Airway epithelial cell (primary cell): ENCODE data around the gene IGDCC3. TPM values are rescaled to one million over a fixed set of nuclear protein-coding genes. Genes with fewer than 3 reads are reported as not detected.

ENCODE experiments used
- total RNA-seq: library from RNA; depleted of rRNA; stranded (reverse); fragments of >200 nt; gene quantifications from 2 replicates; pipeline ENCODE4 v1.2.3, GENCODE V29; 2015

Gene IGDCC3
- total RNA-seq: not detected in 2 replicates

DNA sequence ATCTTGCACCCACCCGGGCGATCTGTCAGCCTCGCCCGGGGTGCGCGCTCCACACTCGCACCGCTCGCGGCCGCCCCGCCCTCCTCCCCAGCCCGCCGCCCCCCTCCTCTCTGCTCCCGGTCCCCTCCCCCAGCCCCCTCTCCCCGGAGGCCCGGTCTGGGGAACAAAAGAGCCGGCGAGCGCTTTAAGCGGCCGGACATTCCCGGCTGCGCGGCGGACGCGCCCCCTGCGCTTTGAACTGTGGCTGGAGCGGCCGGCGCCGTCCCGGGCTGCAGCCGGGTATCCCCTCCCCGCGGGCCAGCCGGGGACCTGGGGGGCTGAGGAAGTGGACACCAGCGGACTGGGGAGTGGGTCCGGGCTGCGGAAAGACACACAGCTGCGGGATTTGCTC lies at the start of gene IGDCC3:
Gene IGDCC3 (minus strand): TSS at position 27 of the 391 bp plus-strand sequence. CDS start 214 bp downstream, outside the sequence.

DNA sequence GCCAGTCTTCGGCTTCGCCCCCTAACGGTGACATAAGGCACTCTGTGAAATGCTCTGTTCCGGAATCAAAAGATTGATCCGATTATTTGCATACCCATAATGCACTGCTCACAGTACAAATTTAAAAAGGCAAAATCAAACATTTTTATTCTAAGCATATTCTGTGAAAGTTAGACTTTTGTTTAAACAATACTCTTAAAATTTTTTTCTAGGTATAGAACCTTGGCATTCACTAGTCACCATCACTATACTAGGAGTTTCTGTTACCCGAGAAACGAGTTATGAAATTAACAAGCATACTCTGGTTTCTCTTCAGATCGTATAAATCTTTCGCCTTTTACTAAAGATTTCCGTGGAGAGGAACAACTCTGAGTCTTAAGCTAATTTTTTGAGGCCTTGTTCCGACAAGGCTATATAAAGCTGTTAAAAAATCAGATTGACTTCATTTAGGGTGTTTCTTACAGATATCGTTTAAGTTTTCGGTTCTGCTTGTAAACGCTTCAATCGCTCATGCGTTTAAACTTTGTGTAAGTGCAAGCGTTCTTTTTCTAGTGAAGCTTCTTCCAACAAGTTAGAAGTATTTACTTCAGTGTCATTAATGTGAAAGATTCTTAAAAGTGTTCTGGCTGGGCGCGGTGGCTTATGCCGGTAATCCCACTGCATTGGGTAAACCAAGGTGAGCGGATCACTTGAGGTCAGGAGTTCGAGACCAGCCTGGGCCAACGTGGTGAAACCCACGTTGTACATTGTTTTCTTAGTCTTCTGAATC lies 73.2 kb downstream of the IGDCC3 start, which contains the start of gene RNU5B-1:
Gene RNU5B-1 (plus strand): TSS at position 297 of the 769 bp plus-strand sequence.

DNA sequence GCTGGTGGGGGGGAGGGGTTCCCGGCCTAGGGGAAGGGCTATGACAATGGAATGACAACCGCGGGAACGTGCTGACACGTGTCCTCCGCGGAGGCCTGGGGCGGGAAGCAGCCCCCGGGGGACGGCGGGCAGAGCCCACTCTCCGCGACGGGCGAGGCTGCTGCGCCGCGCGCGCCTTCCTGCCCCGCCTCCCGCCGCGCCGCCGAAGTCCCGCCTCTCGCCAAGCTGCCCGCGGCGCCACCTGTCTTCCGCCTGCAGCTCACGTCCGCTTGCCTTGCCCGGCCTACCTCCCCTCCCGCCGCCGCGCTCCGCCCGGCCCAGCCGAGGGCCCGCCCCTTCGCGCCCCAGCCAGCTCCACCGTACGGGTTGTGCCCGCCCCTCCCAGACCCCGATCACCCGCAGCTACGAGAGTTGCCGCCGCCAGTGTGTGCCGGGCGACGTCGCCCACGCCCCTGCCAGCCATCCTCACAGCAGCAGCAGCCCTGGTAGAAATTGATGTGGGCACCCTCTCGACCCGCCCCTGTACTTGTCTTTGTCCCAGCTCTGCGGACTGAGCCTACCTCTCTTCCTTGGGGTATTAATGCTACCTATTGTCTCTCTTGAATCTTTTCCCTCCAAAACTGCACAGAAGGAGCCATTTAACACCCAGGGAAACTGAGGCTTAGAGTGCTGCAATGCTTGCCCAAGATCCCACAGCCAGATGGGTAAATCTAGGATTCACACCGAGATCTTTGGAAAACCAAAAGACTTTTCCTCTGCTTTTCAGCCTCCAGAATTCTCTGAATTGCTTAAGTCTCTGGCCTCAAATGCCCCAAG lies 90.9 kb downstream of the IGDCC3 start, which contains the start of gene PARP16:
Gene PARP16 (minus strand): TSS at position 180 of the 816 bp plus-strand sequence. CDS start 457 bp downstream, outside the sequence.

Other genes starting within 250 kb of the IGDCC3 start
- 23.2 and 25.7 TPM in 2 replicates for gene PDCD7, start 244.2 kb downstream of the IGDCC3 start, total RNA-seq
- gene CLPX, start 192.7 kb downstream of the IGDCC3 start, total RNA-seq: 26.0 and 43.5 TPM in 2 replicates
- gene CILP, start 166.5 kb downstream of the IGDCC3 start, total RNA-seq: 0.28 and 0.49 TPM in 2 replicates
- gene PARP16, start 91.1 kb downstream of the IGDCC3 start, total RNA-seq: 3.0 and 4.6 TPM in 2 replicates
- gene RNU5A-1, start 82.0 kb downstream of the IGDCC3 start, total RNA-seq: not detected in 2 replicates
- not detected in 2 replicates for gene RNU5B-1, start 73.3 kb downstream of the IGDCC3 start, total RNA-seq
- gene IGDCC4, start 44.9 kb upstream of the IGDCC3 start, total RNA-seq: 0.05 and 0.07 TPM in 2 replicates
- gene DPP8, start 139.7 kb upstream of the IGDCC3 start, total RNA-seq: 17.0 and 18.4 TPM in 2 replicates
- gene HACD3, start 152.5 kb upstream of the IGDCC3 start, total RNA-seq: 64.1 and 70.5 TPM in 2 replicates
- gene INTS14, start 233.1 kb upstream of the IGDCC3 start, total RNA-seq: 37.1 and 37.2 TPM in 2 replicates
- 5.1 TPM in 2 replicates for gene SLC24A1, start 243.9 kb upstream of the IGDCC3 start, total RNA-seq